GM18909 (cell line): ENCODE measurements around the gene RNASEH2A.
"Not testable (repeated sequence)": the region's sequence is repeated elsewhere in the genome, so short reads cannot be mapped to it uniquely, and the experiment has no call there.

Source experiments
- ATAC-seq: cut with Tn5 transposase; IDR thresholded peaks from one replicate; pipeline ENCODE4 v1.9.1; 2021; ENCODE audit warnings: mild to moderate bottlenecking; ENCODE audit not compliant: unreplicated experiment, poor library complexity

RNASEH2A gene

DNA sequence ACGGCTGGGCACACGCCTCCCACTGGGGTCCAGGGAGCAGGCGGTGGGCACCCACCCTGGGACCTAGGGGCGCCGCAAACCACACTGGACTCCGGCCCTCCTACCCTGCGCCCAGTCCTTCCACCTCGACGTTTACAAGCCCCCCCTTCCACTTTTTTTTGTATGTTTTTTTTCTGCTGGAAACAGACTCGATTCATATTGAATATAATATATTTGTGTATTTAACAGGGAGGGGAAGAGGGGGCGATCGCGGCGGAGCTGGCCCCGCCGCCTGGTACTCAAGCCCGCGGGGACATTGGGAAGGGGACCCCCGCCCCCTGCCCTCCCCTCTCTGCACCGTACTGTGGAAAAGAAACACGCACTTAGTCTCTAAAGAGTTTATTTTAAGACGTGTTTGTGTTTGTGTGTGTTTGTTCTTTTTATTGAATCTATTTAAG is 13.5 kb upstream of the RNASEH2A start:
- ATAC-seq = no peak

DNA sequence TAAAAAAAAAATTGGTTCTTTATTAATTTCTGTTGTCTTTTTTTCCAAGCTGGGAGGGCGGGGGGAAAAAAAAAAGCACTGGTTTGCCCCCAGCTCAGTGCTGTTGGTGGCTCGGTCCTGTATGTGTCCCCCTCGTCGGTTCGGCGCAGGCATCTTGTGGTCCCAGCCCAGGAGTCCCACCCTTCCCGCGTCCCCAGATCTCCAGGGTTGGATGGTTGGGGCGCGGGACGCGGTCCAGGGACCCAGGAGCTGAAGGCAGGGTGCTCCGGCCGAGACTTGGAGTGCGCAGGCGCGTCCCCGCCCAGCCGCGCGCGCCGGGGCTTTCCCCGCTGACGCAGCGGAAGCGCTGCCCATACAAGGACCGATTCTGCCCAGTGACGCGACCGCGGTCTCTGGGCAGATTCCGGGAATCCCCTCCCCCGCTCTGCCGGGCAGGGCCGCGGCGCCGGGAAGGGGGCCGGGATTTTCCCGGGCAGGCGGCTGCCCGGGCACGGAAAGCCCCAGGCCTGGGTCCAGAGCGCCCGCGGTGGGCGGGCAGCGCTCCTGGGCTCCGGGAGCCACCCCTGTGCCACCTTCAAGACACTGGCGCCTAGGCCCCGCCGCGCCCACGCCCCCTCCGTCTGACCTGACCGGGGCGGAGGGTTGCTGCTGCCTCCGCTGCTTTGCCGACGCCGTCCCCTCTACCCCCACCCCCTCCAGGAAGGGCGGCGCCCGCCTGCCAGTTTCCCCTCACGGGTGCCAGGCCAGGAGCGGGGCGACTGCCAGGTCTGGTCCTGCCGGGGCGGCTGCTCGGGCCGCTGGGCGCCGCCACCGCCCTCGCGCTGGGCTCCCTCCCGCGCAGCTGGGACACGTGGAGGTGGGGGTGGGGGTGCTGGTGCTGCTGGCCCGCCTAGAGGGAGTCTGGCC is 12.8 kb upstream of the RNASEH2A start:
- peak; percentile 38 for ATAC-seq

DNA sequence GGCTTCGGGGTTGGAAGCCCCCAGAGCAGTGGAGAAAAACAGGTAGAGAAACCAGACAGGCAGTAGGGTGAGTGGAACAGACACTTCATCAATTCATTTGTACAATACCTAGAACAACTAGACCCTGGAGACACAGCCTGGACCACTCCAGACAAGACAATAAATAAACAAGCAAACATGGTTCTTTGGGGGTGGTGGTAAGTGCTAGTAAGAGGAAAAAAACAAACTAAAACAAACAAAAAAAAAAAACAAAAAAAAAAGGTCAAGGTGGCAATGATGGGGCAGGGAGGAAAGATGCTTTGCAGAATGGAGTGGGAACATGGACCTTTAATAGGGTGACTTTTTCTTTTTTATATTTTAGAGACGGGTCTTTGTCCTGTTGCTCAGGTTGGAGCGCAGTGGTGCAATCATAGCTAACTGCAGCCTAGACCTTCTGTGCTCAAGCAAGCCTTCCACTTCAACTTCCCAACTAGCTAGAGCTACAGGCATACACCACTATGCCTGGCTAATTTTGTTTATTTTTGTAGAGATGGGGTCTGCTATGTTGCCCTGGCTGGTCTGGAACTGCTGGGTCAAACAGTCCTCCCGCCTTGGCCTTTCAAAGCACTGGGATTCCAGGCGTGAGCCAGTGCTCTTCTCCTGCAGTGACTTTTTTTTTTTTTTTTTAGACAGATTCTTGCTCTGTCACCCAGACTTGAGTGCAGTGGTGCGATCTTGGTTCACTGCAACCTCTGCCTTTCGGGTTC is 12.0 kb upstream of the RNASEH2A start:
- no peak for ATAC-seq

DNA sequence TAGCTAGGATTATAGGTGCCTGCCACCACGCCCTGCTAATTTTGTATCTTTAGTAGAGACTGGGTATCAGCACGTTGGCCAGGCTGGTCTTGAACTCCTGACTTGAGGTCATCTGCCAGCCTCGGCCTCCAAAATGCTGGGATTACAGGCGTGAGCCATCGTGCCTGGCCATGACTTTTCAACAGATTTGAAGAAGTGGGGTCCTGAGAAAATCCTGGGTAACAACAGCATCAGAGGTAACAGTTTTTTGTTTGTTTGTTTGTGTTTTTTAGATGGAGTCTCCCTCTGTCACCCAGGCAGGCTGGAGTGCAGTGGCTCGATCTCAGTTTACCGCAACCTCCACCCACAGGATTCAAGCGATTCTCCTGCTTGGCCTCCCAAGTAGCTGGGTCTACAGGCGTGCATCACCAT is 11.4 kb upstream of the RNASEH2A start:
- ATAC-seq = no peak

DNA sequence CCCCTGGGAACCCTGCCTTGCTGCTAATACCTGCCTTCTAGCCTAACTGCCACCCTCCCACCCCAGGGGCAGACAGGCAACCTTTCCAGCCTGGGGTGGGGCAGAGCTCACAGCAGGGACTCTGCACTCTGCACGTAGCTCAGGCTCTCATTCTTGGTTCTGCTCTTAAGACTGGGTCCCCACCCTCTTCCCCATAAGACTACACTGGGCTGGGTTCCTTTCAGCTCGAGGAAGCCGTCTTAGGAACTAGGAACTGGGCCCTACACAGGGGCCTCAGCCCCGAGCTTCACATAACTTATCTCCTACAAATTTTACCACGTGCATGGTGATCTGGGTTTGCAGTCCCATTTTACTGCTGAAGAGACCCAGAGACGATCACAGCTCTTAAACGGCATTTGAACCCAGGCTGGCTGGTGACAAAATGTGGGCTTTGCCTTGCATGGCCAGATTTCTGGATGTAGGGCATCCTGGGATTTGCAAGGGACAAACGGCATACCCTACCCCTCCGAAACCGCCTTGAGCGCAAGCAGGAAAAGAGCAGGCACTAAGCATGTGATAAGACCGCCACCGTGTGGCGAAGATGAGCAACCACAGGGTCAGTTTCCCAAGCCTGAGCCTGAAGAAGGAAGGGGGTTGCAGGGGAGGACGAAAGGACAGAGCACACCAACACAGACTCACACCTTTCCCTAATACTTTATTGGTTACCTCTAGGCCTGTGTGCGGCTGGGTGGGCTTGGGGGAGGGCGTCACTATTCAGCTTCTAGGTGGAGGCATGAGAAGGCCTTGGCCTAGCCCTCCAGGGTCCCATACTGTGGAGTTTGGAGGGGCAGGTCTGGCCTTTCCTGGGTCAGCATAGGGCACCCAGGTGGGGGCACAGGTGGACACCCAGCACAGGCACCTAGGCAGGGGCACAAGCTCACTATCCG is 10.0 kb upstream of the RNASEH2A start:
- no peak for ATAC-seq

DNA sequence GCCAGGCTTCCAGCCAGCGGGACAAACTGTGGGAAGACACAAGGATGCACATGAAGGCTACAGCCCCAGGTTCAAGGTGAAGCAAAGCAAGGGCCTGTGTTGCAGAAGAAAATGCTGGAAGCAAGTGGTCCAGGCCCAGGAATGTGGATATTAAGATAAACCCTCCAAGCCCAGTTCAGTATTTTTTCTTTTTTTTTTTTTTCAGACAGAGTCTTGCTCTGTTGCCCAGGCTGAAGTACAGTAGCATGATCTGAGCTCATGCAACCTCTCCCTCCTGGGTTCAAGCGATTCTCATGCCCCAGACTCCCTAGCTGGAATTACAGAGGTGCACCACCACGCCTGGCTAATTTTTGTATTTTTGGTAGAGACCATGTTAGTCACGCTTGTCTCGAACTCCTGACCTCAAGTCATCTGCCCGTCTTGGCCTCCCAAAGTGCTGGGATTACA is 9.2 kb upstream of the RNASEH2A start:
- no peak for ATAC-seq

DNA sequence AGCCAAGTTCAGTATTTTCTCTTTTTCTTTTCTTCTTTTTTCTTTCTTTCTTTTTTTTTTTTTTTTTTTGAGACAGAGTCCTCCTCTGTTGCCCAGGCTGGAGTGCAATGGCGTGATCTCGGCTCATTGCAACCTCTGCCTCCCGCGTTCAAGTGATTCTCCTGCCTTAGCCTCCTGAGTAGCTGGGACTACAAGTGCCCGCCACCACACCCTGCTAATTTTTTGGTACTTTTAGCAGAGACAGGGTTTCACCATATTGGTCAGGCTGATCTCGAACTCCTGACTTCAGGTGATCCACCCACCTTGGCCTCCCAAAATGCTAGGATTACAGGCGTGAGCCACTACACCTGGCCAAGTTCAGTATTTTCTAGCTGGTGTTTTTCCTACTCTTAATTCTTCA is 8.8 kb upstream of the RNASEH2A start:
- ATAC-seq = not testable (repeated sequence)

DNA sequence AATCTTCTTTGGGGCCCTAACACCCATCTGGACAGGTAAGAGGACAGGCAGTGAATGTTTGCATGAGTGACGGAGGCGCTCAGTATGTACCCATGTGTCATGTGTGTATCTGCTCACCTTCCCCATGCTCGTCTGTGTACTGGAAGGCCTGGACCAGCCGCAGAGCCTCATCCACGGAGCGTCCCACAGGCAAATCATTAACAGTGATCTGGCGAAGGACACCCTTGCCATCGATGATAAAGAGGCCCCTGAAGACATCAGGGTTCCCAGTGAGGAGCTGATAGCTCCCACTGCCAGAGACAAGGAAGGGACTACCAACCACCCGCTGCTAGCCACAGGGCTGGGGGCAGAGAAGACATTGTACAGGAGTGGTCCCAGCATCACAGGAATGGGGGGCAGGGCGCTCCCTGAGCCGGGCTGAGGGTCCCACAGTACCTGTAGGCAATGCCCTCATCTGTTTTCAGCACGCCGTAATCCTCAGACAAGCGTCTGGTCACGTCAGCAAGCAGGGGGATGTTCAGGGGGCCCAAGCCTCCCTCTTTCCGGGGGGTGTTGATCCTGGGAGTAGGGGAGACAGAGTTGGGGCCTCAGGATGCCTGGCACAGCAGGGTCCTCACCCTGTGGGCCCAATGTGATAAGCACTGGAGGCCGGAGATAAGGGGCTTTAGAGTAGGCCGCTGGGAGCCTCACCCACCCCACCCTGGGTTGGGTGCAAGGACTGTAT is 6.5 kb upstream of the RNASEH2A start:
- ATAC-seq = no peak

DNA sequence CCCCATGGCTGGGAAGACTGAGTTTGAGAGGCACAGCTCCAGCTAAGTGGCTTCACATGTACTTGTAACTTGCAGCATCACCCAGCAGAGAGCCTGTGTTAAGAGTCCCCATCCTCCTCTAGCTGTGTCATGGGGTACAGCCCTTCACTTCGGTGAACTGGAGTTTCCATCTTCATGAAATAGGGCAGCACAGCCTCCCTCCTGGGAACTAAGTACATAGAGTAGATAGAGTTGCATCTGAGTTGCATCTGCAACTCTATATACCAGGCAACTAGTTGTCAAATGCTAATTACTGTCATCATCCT is 6.0 kb upstream of the RNASEH2A start:
- no peak for ATAC-seq

DNA sequence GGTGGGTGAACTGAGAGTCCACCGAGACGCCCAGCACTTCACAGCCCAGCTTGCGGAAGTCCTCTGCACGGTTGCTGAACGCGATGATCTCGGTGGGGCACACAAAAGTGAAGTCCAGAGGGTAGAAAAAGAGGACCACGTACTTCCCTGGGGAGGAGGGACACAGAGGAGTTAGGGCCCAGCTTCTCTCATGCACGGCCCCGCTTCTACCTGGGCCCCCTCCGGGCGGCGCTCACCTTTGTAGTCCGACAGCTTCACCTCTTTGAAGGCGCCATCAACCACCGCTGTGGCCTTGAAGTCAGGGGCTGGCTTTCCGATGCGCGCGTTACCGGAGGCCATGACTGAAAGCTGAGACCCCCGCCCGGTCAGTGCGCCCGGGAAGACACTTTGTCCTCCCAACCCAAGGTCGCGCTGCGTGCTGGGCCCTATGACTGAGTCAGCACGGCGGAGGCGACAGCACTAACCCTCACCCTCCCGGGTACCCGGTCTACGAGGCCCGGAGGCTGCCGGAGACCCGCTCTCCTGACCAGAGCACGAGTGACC is 5.4 kb upstream of the RNASEH2A start:
- no peak for ATAC-seq

DNA sequence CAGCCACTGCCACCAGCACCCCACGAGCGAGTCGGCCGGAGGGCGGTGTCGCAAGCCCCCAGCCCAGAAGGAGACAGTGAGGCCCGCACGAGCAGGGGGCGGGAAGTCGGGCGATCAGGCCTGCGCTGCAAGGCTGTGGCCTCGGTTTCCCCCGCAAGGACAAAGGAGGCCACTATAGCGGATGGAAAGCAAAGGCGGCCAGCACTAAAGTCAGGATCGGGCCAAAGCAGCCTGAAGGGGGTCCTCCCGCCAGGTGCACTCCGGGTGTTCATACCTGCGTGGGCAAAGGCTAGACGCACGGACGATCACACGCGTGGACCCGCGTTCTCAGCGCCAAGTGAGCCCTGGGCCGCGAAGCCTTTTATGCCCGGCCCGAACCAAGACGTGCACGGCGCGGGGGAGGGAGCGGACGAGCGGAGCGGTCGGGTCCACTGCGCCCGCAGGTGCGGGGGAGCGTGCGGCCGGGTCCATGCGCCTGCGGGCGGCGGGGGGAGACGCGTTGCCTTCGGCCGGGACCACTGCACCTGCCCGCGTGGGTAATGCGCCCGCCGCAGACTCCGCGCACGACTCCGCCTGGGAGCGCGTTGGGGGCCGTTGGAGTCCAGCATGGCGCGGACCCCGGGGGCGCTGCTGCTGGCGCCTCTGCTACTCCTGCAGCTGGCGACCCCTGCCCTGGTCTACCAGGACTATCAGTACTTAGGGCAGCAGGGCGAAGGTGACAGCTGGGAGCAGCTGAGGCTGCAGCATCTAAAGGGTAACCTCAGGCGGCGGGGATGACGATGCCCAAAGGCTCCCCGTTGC is 4.7 kb upstream of the RNASEH2A start, which contains the start of the genes PRDX2 and THSD8:
Gene PRDX2 (minus strand): TSS at position 335 of the 801 bp plus-strand sequence. CDS start 539 bp downstream, outside the sequence.
Gene THSD8 (plus strand): TSS at position 604 of the 801 bp plus-strand sequence. CDS start 3 bp downstream, at position 607.
- ATAC-seq = peak; percentile 48

DNA sequence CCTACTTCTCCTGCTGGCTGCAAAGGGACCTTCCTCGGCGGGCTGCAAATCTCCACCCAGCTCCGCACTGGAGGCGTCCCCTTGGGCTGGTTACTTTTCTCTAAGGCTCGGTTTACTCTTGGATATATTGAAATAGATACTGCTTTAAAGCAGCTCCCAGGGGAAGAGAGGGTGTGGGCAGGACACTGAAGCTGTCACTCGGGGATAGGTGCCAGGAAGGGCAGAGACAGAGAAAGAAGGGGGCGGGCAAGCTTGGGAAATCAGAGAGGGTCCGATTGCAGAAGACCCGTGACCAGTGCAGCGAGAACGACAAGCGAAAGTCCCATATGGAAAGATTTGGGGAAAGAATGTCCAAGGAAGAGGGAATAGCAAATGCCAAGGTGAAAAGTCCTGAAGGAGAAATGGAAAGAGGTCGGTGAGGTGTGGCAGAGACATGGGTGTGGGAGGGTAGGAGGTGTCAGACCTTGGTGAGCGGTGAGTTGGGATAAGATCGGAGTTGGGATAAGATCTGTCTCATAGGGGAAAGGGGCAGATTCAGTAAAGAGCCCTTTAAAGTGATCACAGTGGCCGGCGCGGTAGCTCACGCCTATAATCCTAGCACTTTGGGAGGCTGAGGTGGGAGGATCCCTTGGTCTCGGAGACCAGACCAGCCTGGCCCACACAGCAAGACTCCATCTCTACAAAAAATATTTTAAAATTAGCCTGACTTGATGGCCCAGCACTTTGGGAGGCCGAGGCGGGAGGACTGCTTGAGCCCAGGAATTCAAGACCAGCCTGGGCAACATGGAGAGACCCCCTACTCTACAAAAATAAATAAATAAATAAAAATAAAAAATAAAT is 3.9 kb upstream of the RNASEH2A start:
- no peak for ATAC-seq

DNA sequence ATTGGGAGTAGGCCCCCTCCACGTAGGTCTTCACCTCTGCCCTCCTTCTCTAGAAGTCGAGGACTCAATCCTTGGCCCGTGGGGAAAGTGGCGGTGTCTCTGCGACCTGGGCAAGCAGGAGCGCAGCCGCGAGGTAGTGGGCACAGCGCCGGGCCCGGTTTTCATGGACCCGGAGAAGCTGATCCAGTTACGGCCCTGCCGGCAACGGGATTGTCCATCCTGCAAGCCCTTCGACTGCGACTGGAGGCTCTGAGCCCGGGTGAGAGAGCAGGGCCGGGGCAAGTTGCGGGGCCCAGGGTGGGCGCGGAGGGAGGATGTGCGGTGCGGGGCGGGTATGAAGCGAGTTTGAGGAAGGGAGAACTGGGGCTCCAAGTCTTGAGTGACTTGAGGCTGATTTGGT is 2.3 kb upstream of the RNASEH2A start:
- no peak for ATAC-seq

DNA sequence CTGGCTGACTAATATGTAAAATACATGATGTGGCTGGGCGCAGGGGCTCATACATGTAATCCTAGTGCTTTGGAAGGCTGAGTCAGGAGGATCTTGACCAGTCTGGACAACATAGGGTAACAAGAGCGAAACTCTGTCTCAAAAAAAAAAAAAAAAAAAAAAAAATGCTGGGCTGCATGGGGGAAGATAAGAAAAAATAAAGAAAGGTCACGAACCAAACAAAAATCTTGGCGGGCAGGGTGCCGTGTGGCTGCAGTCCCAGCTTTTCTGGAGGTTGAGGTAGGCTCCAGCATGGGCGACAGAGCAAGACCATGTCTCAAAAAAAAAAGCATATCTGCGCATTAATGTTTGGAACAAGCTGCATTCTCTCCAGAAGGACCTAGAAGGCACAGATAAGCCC is 8.7 kb downstream of the RNASEH2A start:
- no peak for ATAC-seq

DNA sequence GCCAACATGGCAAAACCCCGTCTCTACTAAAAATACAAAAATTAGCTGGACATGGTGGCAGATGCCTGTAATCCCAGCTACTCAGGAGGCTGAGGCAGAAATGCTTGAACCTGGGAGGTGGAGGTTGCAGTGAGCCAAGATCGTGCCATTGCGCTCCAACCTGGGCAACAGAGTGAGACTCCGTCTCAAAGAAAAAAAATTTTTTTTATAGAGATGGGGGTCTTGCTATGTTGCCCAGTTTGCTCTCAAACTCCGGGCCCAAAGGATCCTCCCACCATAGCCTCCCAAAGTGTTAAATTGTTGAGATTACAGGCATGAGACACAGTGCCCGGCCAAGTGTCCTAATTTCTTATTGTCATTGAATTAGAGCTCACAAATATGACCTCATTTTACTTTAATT is 10.8 kb downstream of the RNASEH2A start:
- not testable (repeated sequence) for ATAC-seq

DNA sequence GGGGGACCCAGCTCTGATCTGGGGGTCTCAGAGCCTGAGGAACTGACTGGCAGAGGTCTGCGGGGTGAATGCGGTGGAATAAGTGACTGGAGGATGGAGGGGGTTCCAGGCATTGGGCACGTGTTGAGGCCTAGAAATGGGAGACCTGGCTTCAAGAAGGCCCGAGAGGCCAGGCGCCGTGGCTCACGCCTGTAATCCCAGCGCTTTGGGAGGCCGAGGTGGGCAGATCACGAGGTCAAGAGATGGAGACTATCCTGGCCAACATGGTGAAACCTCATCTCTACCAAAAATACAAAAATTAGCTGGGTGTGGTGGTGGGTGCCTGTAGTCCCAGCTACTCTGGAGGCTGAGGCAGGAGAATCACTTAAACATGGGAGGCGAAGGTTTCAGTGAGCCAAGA is 11.4 kb downstream of the RNASEH2A start:
- ATAC-seq = not testable (repeated sequence)

DNA sequence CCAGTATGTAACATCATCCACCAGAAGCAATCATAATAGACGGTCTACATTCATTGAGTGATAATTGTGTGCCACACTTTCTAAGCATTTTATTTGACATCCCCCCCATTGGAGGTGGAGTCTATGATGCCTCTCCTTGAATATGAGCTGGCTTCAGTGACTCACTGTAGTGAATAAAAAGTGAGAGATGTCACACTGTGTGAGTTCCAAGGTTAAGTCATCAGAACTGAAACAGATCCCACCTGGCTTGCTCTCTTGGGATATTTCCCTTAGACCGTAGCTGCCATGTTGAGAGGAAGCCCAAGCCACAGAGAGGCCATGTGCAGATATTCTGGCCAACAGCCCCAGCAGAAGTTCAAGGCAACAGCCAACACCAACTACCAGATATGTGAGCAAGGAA is 15.4 kb downstream of the RNASEH2A start:
- no peak for ATAC-seq
